Measurements from ENCODE around the gene REPIN1.

- TF ChIP-seq ZNF510 (tag by site-specific recombination; IDR thresholded peaks at IDR 0.05; ENCODE audit: insufficient replicate concordance): no peak
- peak; percentile 77 for TF ChIP-seq ZNF398 (tag by site-specific recombination; IDR thresholded peaks at IDR 0.05)
- TF ChIP-seq ZNF2 (tag by site-specific recombination; IDR thresholded peaks at IDR 0.05): peak; percentile 81
- no peak for TF ChIP-seq ZNF175 (tag by site-specific recombination; IDR thresholded peaks at IDR 0.05)
Measured at GRCh38 chr7:150368096-150368883, at the start of gene REPIN1.
